Immature natural killer cell (primary cell): ENCODE data around the gene ACAP2. TPM values are rescaled to one million over a fixed set of nuclear protein-coding genes. Genes with fewer than 3 reads are reported as not detected.
"Not testable (repeated sequence)": the region's sequence is repeated elsewhere in the genome, so short reads cannot be mapped to it uniquely, and the experiment has no call there.

Experiments used
- DNase-seq, 3 donors: peaks; one replicate each; pipeline ENCODE4 v3.0.0; 2022; ENCODE audit warnings: mixed read lengths in 1 of 3
- H3K27ac Mint-ChIP-seq, 6 donors: one replicate each; pipeline ENCODE4 v1.8.0; 2020; ENCODE audit warnings: mixed read lengths in 6 of 6, mild to moderate bottlenecking in 5 of 6, inconsistent platforms in 4 of 6, moderate library complexity in 3 of 6
- H3K27me3 Mint-ChIP-seq, 3 donors: one replicate each; pipeline ENCODE4 v1.8.0; 2020 to 2021; ENCODE audit warnings: low read depth in 3 of 3, mild to moderate bottlenecking in 3 of 3, mixed read lengths in 3 of 3, moderate library complexity in 3 of 3, inconsistent platforms in 1 of 3
- H3K36me3 Mint-ChIP-seq, 3 donors: one replicate each; pipeline ENCODE4 v1.8.0; 2020; ENCODE audit warnings: mixed read lengths in 3 of 3, inconsistent platforms in 2 of 3, mild to moderate bottlenecking in 2 of 3
- H3K4me1 Mint-ChIP-seq, 2 donors: one replicate each; pipeline ENCODE4 v1.8.0; 2020; ENCODE audit warnings: inconsistent platforms in 2 of 2, mild to moderate bottlenecking in 2 of 2, mixed read lengths in 2 of 2, moderate library complexity in 1 of 2
- H3K4me3 Mint-ChIP-seq, 5 donors: one replicate each; pipeline ENCODE4 v1.8.0; 2020; ENCODE audit warnings: mild to moderate bottlenecking in 5 of 5, mixed read lengths in 5 of 5, inconsistent platforms in 3 of 5, moderate library complexity in 3 of 5
- H3K9me3 Mint-ChIP-seq, 6 donors: one replicate each; pipeline ENCODE4 v1.8.0; 2020; ENCODE audit warnings: mild to moderate bottlenecking in 6 of 6, mixed read lengths in 6 of 6, inconsistent platforms in 4 of 6, moderate library complexity in 3 of 6
- polyA plus RNA-seq, 3 donors: library from polyadenylated mRNA; unstranded; fragments of 300-500 nt; fragmentation: Illumina TruSeq; gene quantifications; one replicate each; pipeline ENCODE4 v1.2.3, GENCODE V29; 2021

Gene ACAP2, protein sequence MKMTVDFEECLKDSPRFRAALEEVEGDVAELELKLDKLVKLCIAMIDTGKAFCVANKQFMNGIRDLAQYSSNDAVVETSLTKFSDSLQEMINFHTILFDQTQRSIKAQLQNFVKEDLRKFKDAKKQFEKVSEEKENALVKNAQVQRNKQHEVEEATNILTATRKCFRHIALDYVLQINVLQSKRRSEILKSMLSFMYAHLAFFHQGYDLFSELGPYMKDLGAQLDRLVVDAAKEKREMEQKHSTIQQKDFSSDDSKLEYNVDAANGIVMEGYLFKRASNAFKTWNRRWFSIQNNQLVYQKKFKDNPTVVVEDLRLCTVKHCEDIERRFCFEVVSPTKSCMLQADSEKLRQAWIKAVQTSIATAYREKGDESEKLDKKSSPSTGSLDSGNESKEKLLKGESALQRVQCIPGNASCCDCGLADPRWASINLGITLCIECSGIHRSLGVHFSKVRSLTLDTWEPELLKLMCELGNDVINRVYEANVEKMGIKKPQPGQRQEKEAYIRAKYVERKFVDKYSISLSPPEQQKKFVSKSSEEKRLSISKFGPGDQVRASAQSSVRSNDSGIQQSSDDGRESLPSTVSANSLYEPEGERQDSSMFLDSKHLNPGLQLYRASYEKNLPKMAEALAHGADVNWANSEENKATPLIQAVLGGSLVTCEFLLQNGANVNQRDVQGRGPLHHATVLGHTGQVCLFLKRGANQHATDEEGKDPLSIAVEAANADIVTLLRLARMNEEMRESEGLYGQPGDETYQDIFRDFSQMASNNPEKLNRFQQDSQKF
- polyA plus RNA-seq = 10 to 100 TPM; 41.0 to 74.1 (median 53.0) TPM

DNA sequence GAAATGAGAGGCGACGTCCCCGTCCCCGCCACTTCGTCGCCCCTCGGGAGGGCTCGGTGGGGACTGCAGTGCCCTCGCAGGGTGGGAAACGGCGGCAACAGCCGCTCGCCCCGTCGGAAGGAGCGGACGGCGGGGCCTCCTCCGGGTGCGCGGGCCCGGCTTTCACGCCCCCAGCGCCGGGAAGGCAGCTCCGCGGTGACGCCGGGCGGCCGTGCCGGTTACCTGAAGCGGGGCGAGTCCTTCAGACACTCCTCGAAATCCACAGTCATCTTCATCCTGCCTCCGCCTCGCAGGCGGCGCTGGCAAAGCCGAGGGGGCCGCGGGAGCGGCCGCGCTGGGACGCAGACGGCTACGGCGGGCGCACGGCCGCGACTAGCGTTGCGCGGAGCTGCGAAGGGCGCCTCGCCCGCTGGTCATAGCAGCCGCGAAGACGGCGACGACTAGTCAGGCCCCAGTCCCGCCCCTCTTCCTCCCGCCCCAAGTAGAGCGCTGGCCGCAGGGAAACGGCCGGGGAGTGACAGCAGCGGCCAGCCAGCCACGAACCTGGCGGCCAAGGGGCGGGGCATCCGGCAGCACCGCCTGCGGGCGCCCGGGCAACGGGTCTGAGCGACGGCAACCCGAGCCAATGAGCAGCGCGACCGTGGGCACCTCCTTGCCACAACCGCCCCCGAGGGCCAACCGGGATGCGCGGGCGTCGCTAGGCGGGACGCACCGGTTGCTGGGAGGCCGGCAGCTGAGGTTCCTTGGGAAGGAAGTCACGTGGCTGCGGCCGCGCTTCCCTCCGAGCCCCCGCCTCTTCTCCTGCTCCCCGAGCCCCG, at the start of gene ACAP2:
TSS of gene ACAP2 (minus strand) at position 448 of the 818 bp plus-strand sequence. CDS start at position 275, 173 bp downstream.
- H3K27ac Mint-ChIP-seq = peak within 1 kb of the TSS; percentile 91 to 98 (median 95)
- H3K9me3 Mint-ChIP-seq = no peaks in the 10 kb centered on the region
- peaks cover 48 to 51% of the 10 kb centered on the region in 2 donors for H3K4me1 Mint-ChIP-seq
- no peaks in the 10 kb centered on the region for H3K36me3 Mint-ChIP-seq
- peak within 1 kb of the TSS; percentile 90 to 97 (median 96) for H3K4me3 Mint-ChIP-seq
- DNase-seq = peak; percentile 99 to 100 (median 99)
- peaks cover 2 to 16% (median 4%) of the 10 kb centered on the region in 3 donors for H3K27me3 Mint-ChIP-seq

GRCh38 chr3:195475614-195476013, 32.8 kb upstream of the ACAP2 start:
- Mint-ChIP-seq H3K27ac (no peak overlapping the region), H3K4me3 (no peak overlapping the region), H3K27me3 (peaks cover 0 to 10% (median 3%) of the 10 kb centered on the region in 3 donors), H3K36me3 (peaks cover 0 to 4% (median 0%) of the 10 kb centered on the region in 3 donors), H3K4me1 (no peaks in the 10 kb centered on the region), H3K9me3 (no peaks in the 10 kb centered on the region)
- DNase-seq = no peak

GRCh38 chr3:195475116-195475515, 32.3 kb upstream of the ACAP2 start:
- not testable (repeated sequence) for H3K4me3 Mint-ChIP-seq, H3K4me1 Mint-ChIP-seq, H3K9me3 Mint-ChIP-seq, H3K27ac Mint-ChIP-seq, DNase-seq, H3K36me3 Mint-ChIP-seq
- peaks cover 0 to 10% (median 3%) of the 10 kb centered on the region in 3 donors for H3K27me3 Mint-ChIP-seq

GRCh38 chr3:195468841-195469240, 26.0 kb upstream of the ACAP2 start:
- Mint-ChIP-seq H3K36me3 (no peaks in the 10 kb centered on the region), H3K4me3 (no peak overlapping the region), H3K9me3 (no peaks in the 10 kb centered on the region), H3K27ac (no peak overlapping the region), H3K27me3 (peaks cover 0 to 6% (median 0%) of the 10 kb centered on the region in 3 donors), H3K4me1 (no peaks in the 10 kb centered on the region)
- no peak for DNase-seq

- H3K27me3 Mint-ChIP-seq = peaks cover 0 to 4% (median 0%) of the 10 kb centered on the region in 3 donors
- H3K27ac Mint-ChIP-seq = no peak overlapping the region
- no peak overlapping the region for H3K4me3 Mint-ChIP-seq
- no peaks in the 10 kb centered on the region for H3K36me3 Mint-ChIP-seq
- H3K9me3 Mint-ChIP-seq = no peaks in the 10 kb centered on the region
- H3K4me1 Mint-ChIP-seq = no peaks in the 10 kb centered on the region
- no peak for DNase-seq
These were observed 25.6 kb upstream of the ACAP2 start for GRCh38 chr3:195468391-195468776.

GRCh38 chr3:195467641-195468390, 25.0 kb upstream of the ACAP2 start:
- no peak for DNase-seq
- Mint-ChIP-seq H3K27ac (no peak overlapping the region), H3K36me3 (no peaks in the 10 kb centered on the region), H3K9me3 (no peaks in the 10 kb centered on the region), H3K4me1 (no peaks in the 10 kb centered on the region), H3K4me3 (no peak overlapping the region), H3K27me3 (peaks cover 0 to 4% (median 0%) of the 10 kb centered on the region in 3 donors)

DNA sequence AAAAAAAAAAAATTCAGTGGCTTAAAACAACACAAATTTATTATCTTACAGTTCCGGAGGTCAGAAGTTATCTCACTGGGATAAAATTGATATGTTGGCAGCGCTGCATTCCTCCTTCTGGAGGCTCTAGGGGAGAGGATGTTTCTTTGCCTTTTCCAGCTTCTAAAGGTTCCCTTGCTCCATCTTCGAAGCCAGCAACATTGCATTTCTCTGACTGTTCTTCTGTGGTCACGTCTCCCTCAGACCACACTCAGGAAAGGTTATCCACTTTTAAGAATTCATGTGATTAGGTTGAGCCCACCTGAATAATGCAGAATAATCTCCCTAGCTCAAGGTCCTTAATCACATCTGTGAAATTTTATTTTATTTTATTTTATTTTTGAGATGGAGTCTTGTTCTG, 23.4 kb upstream of the ACAP2 start:
- no peak overlapping the region for H3K27ac Mint-ChIP-seq
- no peaks in the 10 kb centered on the region for H3K36me3 Mint-ChIP-seq
- no peaks in the 10 kb centered on the region for H3K9me3 Mint-ChIP-seq
- no peak overlapping the region for H3K4me3 Mint-ChIP-seq
- DNase-seq = no peak
- no peaks in the 10 kb centered on the region for H3K4me1 Mint-ChIP-seq
- H3K27me3 Mint-ChIP-seq = peaks cover 0 to 4% (median 2%) of the 10 kb centered on the region in 3 donors

DNA sequence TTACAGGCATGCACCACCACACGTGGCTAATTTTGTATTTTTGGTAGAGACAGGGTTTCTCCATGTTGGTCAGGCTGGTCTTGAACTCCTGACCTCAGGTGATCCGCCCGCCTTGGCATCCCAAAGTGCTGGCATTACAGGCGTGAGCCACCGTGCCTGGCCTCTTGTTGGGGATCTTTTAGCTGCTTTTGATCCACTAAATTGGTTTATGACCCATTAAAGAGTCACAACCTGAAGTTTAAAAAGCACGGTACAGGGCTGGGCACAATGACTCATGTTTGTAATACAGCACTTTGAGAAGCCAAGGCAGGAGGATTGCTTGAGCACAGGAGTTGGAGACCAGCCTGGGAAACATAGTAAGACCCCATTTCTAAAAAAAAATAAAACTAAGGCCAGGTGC, 20.1 kb upstream of the ACAP2 start:
- not testable (repeated sequence) for H3K36me3 Mint-ChIP-seq, H3K4me3 Mint-ChIP-seq, H3K9me3 Mint-ChIP-seq, DNase-seq, H3K27me3 Mint-ChIP-seq, H3K27ac Mint-ChIP-seq
- H3K4me1 Mint-ChIP-seq = peaks cover 9 to 11% of the 10 kb centered on the region in 2 donors

GRCh38 chr3:195462308-195462610, 19.4 kb upstream of the ACAP2 start:
- Mint-ChIP-seq H3K4me1 (peaks cover 9 to 12% of the 10 kb centered on the region in 2 donors), H3K27ac (no peak overlapping the region), H3K36me3 (no peaks in the 10 kb centered on the region), H3K4me3 (no peak overlapping the region), H3K9me3 (no peaks in the 10 kb centered on the region), H3K27me3 (peaks cover 0 to 2% (median 0%) of the 10 kb centered on the region in 3 donors)
- DNase-seq = no peak

- Mint-ChIP-seq H3K27me3 (peaks cover 0 to 2% (median 0%) of the 10 kb centered on the region in 3 donors), H3K9me3 (no peaks in the 10 kb centered on the region), H3K36me3 (no peaks in the 10 kb centered on the region), H3K27ac (no peak overlapping the region), H3K4me1 (peaks cover 9 to 12% of the 10 kb centered on the region in 2 donors), H3K4me3 (no peak overlapping the region)
- no peak for DNase-seq
These were observed 18.9 kb upstream of the ACAP2 start for GRCh38 chr3:195461594-195462307.

DNA sequence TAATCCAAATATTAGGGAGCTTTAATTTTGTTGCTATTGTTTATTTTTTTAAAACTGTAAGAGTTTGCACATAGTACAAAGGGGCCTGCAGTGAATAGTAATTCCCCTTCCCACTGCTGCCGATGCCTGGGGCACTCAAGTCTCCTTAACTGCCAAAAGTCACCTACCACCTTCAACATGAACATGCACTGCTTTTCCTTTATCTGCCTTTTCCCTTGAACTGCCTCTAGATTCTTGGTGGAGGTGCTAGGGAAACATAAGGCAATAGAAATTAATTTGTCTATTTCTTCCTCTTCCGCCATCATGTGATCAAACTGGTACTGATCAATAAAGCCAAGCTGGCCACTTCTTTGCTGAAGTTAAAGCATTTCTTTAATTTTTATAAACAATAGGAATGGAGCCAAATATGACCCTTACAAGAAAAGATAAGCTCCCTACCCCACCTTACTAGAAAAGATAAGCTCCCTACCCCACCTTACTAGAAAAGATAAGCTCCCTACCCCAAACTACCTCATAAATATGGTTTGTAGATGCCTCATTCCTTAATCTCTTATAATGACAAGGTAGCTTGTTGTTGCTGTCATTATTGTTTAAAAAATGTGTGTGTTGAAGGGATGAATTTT, 17.4 kb upstream of the ACAP2 start:
- Mint-ChIP-seq H3K4me1 (peaks cover 9 to 12% of the 10 kb centered on the region in 2 donors), H3K4me3 (no peak overlapping the region), H3K9me3 (no peaks in the 10 kb centered on the region), H3K36me3 (no peaks in the 10 kb centered on the region), H3K27me3 (peaks cover 0 to 2% (median 2%) of the 10 kb centered on the region in 3 donors), H3K27ac (no peak overlapping the region)
- no peak for DNase-seq

DNA sequence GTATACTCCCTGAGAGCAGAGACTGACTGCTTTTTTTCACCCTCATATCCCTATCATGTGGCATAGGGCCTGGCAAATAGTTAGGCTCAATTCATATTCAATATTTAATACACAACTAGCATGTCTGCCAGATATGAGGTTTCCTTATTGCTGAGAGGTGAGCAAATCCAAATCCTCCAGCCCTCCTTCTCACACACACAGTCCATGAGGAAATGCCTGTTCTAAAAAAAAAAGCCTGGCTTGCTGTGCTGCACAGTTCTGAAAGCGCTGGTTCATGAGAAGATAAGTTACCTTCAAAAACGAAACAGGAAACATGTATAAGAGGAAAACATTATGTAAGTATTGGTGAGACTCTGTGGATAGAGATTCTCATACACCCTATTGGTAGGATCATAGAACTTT, 15.5 kb upstream of the ACAP2 start:
- Mint-ChIP-seq H3K4me3 (peak overlapping the region in 4 of 5 donors; percentile 49 to 66 (median 53)), H3K36me3 (no peaks in the 10 kb centered on the region)

More for the DNA sequence above, 15.5 kb upstream of the ACAP2 start:
- peak overlapping the region; percentile 41 to 92 (median 72) for H3K27ac Mint-ChIP-seq
- H3K4me1 Mint-ChIP-seq = peaks cover 9 to 12% of the 10 kb centered on the region in 2 donors
- peak; percentile 5 to 23 (median 21) for DNase-seq
- H3K27me3 Mint-ChIP-seq = peaks cover 0 to 2% (median 2%) of the 10 kb centered on the region in 3 donors
- no peaks in the 10 kb centered on the region for H3K9me3 Mint-ChIP-seq
